ENCODE data around the gene LAP3. TPM values are rescaled to one million over a fixed set of nuclear protein-coding genes. Genes with fewer than 3 reads are reported as not detected.

The LAP3 gene
- total and polyA plus RNA-seq, 2 donors from 2014 or later, result 108 to 123 TPM

- Histone ChIP-seq H3K4me1 (ENCODE audit: control insufficient read depth in 2 of 3, insufficient read depth in 2 of 3, low read depth in 1 of 3, low read length in 3 of 3) (no peaks in the 10 kb centered on the region), H3K9ac (ENCODE audit: low read length in 3 of 3) (no peak overlapping the region), H3K36me3 (ENCODE audit: control insufficient read depth in 2 of 3, insufficient read depth in 3 of 3, low read length in 3 of 3) (no peaks in the 10 kb centered on the region), H3K9me3 (ENCODE audit: control insufficient read depth in 2 of 3, insufficient read depth in 1 of 3, low read length in 3 of 3) (no peaks in the 10 kb centered on the region), H3K4me3 (ENCODE audit: low read length in 3 of 3) (no peak overlapping the region), H3K27me3 (ENCODE audit: control insufficient read depth, insufficient read depth, low read length) (no peaks in the 10 kb centered on the region), H3K27ac (ENCODE audit: low read depth in 2 of 2, low read length in 2 of 2) (no peak overlapping the region)
- no peak for FAIRE-seq
- intact Hi-C loops (cut with DNase I), result loop anchor here (10.0 kb wide), 1 partner anchor 1035 kb away; no protein-coding TSS in a partner anchor
- no peak for TF ChIP-seq CTCF (IDR thresholded peaks at IDR 0.05; ENCODE audit: borderline replicate concordance, extremely low read depth, insufficient read depth)
- no peak for DNase-seq
Measured at GRCh38 chr4:17559709-17560048, 17.3 kb upstream of the LAP3 start.

GRCh38 chr4:17560065-17560673, 16.8 kb upstream of the LAP3 start:
- intact Hi-C loops (cut with DNase I), result no loop called here
- H3K9ac ChIP-seq (ENCODE audit: low read length in 3 of 3), result no peak overlapping the region
- H3K4me3 ChIP-seq (ENCODE audit: low read length in 3 of 3), result no peak overlapping the region
- no peak for FAIRE-seq
- no peaks in the 10 kb centered on the region for H3K27me3 ChIP-seq (ENCODE audit: control insufficient read depth, insufficient read depth, low read length)
- H3K27ac ChIP-seq (ENCODE audit: low read depth in 2 of 2, low read length in 2 of 2), result no peak overlapping the region
- H3K9me3 ChIP-seq (ENCODE audit: control insufficient read depth in 2 of 3, insufficient read depth in 1 of 3, low read length in 3 of 3), result no peaks in the 10 kb centered on the region
- no peaks in the 10 kb centered on the region for H3K36me3 ChIP-seq (ENCODE audit: control insufficient read depth in 2 of 3, insufficient read depth in 3 of 3, low read length in 3 of 3)
- no peaks in the 10 kb centered on the region for H3K4me1 ChIP-seq (ENCODE audit: control insufficient read depth in 2 of 3, insufficient read depth in 2 of 3, low read depth in 1 of 3, low read length in 3 of 3)
- no peak for DNase-seq
- TF ChIP-seq CTCF (IDR thresholded peaks at IDR 0.05; ENCODE audit: borderline replicate concordance, extremely low read depth, insufficient read depth), result no peak

DNA sequence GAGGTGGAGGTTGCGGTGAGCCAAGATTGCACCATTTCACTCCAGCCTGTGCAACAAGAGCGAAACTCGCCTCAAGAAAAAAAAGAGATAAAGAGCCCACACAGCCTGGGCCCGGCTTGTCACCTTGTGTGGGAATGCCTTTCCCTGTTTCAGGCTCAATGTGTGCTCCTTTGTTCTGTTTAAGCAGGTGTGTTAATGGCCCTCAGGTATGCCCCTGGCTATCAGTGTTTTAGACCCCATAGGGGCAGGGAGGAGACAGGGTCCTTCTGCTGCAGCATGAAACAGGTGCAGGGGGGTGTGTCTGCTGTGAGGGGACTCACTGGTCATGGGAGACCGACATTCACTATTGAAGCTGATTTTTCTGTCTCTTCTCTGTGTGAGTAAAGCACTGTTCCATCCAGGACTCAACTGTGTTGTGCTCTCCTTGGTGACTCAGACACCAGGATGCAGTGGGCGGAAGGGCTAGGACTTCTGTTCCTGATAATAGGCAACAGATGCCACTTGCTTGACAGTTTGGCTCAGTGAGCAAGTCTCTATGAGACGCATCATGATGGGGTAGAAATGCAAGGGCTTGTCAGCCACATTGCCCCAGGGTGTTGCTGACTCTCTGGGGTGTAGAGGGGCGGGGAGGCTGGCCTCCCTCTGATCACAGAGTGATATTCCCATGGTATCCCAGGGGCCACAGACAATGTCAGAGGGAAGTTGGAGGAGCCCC, 15.6 kb upstream of the LAP3 start:
- Histone ChIP-seq H3K4me3 (ENCODE audit: low read length in 3 of 3) (no peak overlapping the region), H3K9ac (ENCODE audit: low read length in 3 of 3) (no peak overlapping the region), H3K4me1 (ENCODE audit: control insufficient read depth in 2 of 3, insufficient read depth in 2 of 3, low read depth in 1 of 3, low read length in 3 of 3) (no peaks in the 10 kb centered on the region), H3K27me3 (ENCODE audit: control insufficient read depth, insufficient read depth, low read length) (no peaks in the 10 kb centered on the region), H3K9me3 (ENCODE audit: control insufficient read depth in 2 of 3, insufficient read depth in 1 of 3, low read length in 3 of 3) (no peaks in the 10 kb centered on the region), H3K27ac (ENCODE audit: low read depth in 2 of 2, low read length in 2 of 2) (no peak overlapping the region), H3K36me3 (ENCODE audit: control insufficient read depth in 2 of 3, insufficient read depth in 3 of 3, low read length in 3 of 3) (no peaks in the 10 kb centered on the region)
- intact Hi-C loops (cut with DNase I), result no loop called here
- no peak for TF ChIP-seq CTCF (IDR thresholded peaks at IDR 0.05; ENCODE audit: borderline replicate concordance, extremely low read depth, insufficient read depth)
- FAIRE-seq, result no peak
- DNase-seq, result no peak

Measured in kidney (tissue), 14 donors.